SK-N-SH treated with all-trans-retinoic acid at 6 μM for 48 hours (cell line): ENCODE results near the gene EVI2A.
"Not testable (repeated sequence)": the region's sequence is repeated elsewhere in the genome, so short reads cannot be mapped to it uniquely, and the experiment has no call there.

Experiments
- BACH2 ChIP-seq: fragments of 250-450 bp; sonication (Bioruptor Pico); IDR thresholded peaks from 2 replicates; pipeline ENCODE4 v1.9.0; 2021; ENCODE audit warnings: mild to moderate bottlenecking, borderline replicate concordance
- GLIS3 ChIP-seq: fragments of 250-450 bp; sonication (Bioruptor Pico); IDR thresholded peaks from 2 replicates; pipeline ENCODE4 v1.5.0; 2020; ENCODE audit warnings: mild to moderate bottlenecking, moderate library complexity
- ZC3H10 ChIP-seq: fragments of 250-450 bp; sonication (Bioruptor Pico); IDR thresholded peaks from 2 replicates; pipeline ENCODE4 v1.5.1; 2021; ENCODE audit warnings: mild to moderate bottlenecking, moderate library complexity
- ZNF8 ChIP-seq: fragments of 450-650 bp; formaldehyde crosslinking; IDR thresholded peaks from 2 replicates; pipeline ENCODE4 v1.5.0; 2020; ENCODE audit warnings: mild to moderate bottlenecking, moderate library complexity
- TF ChIP-seq, protein P1 (sequence below): fragments of 250-450 bp; sonication (Bioruptor Pico); IDR thresholded peaks from 2 replicates; pipeline ENCODE4 v1.8.0; 2021; ENCODE audit warnings: low read depth, mild to moderate bottlenecking, moderate library complexity, borderline replicate concordance
- TF ChIP-seq, protein P2 (sequence below): fragments of 250-450 bp; sonication (Bioruptor Pico); IDR thresholded peaks from 2 replicates; pipeline ENCODE4 v1.8.0; 2020; ENCODE audit warnings: mild to moderate bottlenecking, moderate library complexity, borderline replicate concordance

DNA sequence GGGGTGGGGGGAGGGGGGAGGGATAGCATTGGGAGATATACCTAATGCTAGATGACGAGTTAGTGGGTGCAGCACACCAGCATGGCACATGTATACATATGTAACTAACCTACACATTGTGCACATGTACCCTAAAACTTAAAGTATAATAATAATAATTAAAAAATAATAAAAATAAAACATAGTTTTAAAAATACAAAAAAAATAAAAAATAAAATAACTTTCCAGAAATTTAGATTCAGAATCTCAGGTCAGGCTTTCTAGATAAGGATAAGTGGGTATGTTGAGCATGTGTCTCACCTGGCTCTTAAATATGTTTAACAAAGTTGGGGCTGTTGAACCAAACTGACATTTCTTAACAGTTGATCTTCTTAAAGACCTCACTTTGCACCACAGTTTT lies 33.5 kb downstream of the EVI2A start:
- not testable (repeated sequence) for TF ChIP-seq BACH2 (CRISPR knock-in tag); ZC3H10 (CRISPR knock-in tag); ZNF8 (CRISPR knock-in tag); GLIS3
- TF ChIP-seq, protein P1, sequence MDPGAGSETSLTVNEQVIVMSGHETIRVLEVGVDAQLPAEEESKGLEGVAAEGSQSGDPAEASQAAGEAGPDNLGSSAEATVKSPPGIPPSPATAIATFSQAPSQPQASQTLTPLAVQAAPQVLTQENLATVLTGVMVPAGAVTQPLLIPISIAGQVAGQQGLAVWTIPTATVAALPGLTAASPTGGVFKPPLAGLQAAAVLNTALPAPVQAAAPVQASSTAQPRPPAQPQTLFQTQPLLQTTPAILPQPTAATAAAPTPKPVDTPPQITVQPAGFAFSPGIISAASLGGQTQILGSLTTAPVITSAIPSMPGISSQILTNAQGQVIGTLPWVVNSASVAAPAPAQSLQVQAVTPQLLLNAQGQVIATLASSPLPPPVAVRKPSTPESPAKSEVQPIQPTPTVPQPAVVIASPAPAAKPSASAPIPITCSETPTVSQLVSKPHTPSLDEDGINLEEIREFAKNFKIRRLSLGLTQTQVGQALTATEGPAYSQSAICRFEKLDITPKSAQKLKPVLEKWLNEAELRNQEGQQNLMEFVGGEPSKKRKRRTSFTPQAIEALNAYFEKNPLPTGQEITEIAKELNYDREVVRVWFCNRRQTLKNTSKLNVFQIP (CRISPR knock-in tag), result not testable (repeated sequence)
- TF ChIP-seq, protein P2, sequence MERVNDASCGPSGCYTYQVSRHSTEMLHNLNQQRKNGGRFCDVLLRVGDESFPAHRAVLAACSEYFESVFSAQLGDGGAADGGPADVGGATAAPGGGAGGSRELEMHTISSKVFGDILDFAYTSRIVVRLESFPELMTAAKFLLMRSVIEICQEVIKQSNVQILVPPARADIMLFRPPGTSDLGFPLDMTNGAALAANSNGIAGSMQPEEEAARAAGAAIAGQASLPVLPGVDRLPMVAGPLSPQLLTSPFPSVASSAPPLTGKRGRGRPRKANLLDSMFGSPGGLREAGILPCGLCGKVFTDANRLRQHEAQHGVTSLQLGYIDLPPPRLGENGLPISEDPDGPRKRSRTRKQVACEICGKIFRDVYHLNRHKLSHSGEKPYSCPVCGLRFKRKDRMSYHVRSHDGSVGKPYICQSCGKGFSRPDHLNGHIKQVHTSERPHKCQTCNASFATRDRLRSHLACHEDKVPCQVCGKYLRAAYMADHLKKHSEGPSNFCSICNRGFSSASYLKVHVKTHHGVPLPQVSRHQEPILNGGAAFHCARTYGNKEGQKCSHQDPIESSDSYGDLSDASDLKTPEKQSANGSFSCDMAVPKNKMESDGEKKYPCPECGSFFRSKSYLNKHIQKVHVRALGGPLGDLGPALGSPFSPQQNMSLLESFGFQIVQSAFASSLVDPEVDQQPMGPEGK (CRISPR knock-in tag), result not testable (repeated sequence)
